K562 (cell line): ENCODE results near the gene EMC9. TPM values are rescaled to one million over a fixed set of nuclear protein-coding genes. Genes with fewer than 3 reads are reported as not detected.

Experiments used
- ASH1L ChIP-seq: fragments of 450-650 bp; IDR thresholded peaks from 2 replicates; pipeline ENCODE4 v1.6.1; 2018; ENCODE audit warnings: borderline replicate concordance, mild to moderate bottlenecking, low read depth; ENCODE audit not compliant: partially characterized antibody
- BHLHE40 ChIP-seq: IDR thresholded peaks from 2 replicates; pipeline ENCODE4 v1.6.1; 2011; ENCODE audit warnings: low read length, improper control_type of control experiment
- BRD4 ChIP-seq: fragments of 200-600 bp; sonication (generic); IDR thresholded peaks from 2 replicates; pipeline ENCODE4 v1.6.1; 2017; ENCODE audit warnings: inconsistent platforms
- CBFA2T2 ChIP-seq: fragments of 450-650 bp; conservative IDR thresholded peaks from 2 replicates; pipeline ENCODE4 v1.6.1; 2017; ENCODE audit warnings: mild to moderate bottlenecking
- ILF3 ChIP-seq: fragments of 450-650 bp; IDR thresholded peaks from 2 replicates; pipeline ENCODE4 v1.6.1; 2018; ENCODE audit warnings: antibody characterized with exemption, mild to moderate bottlenecking, moderate library complexity, borderline replicate concordance
- KLF16 ChIP-seq: IDR thresholded peaks from 2 replicates; pipeline ENCODE4 v1.6.1; 2016; ENCODE audit warnings: antibody characterized with exemption
- MCM5 ChIP-seq: fragments of 450-650 bp; IDR thresholded peaks from 2 replicates; pipeline ENCODE4 v1.6.1; 2016; ENCODE audit warnings: low read depth
- NBN ChIP-seq: fragments of 450-650 bp; IDR thresholded peaks from 2 replicates; pipeline ENCODE4 v1.6.1; 2016; ENCODE audit warnings: low read depth, mild to moderate bottlenecking
- NFYB ChIP-seq: IDR thresholded peaks from 2 replicates; pipeline ENCODE4 v1.6.1; 2011; ENCODE audit warnings: mild to moderate bottlenecking, moderate library complexity; ENCODE audit not compliant: insufficient read length; ENCODE audit errors: extremely low read depth
- PPARD ChIP-seq: fragments of 250-450 bp; sonication (Bioruptor Pico); IDR thresholded peaks from 2 replicates; pipeline ENCODE4 v1.8.0; 2022; ENCODE audit warnings: inconsistent platforms, mild to moderate bottlenecking, moderate library complexity
- SMARCB1 ChIP-seq: IDR thresholded peaks from 2 replicates; pipeline ENCODE4 v1.6.1; 2011; ENCODE audit warnings: improper control_type of control experiment, low read depth; ENCODE audit not compliant: insufficient read length
- SMARCE1 ChIP-seq: fragments of 450-650 bp; IDR thresholded peaks from 2 replicates; pipeline ENCODE4 v1.7.1; 2016; ENCODE audit warnings: mild to moderate bottlenecking
- XRCC3 ChIP-seq: fragments of 450-650 bp; IDR thresholded peaks from 2 replicates; pipeline ENCODE4 v1.6.1; 2017; ENCODE audit warnings: mild to moderate bottlenecking, moderate library complexity
- XRCC5 ChIP-seq: fragments of 200-400 bp; formaldehyde crosslinking; IDR thresholded peaks from 2 replicates; pipeline ENCODE4 v1.6.1; 2017; ENCODE audit warnings: low read depth, mild to moderate bottlenecking, low read length
- ZNF354B ChIP-seq: fragments of 250-450 bp; sonication (Bioruptor Pico); IDR thresholded peaks from 2 replicates; pipeline ENCODE4 v1.4.0; 2020
- ZNF551 ChIP-seq: fragments of 250-450 bp; sonication (Bioruptor Pico); IDR thresholded peaks from 2 replicates; pipeline ENCODE4 v1.5.0; 2021; ENCODE audit warnings: mild to moderate bottlenecking, moderate library complexity
- polyA plus RNA-seq, 8 experiments: library from polyadenylated mRNA; depleted of rRNA in 4 of 8; stranded (reverse) in 5 of 8; unstranded in 3 of 8; fragments of >200 nt; fragmentation: Nextera tagmentation in 2 of 8; fragmentation: Illumina TruSeq in 1 of 8; extraction: Ambion mirVana in 2 of 8; extraction: Trizol in 1 of 8; gene quantifications; 2 replicates each; pipeline versions ENCODE4 v1.2.1 to v1.2.3, GENCODE V29; 2011 to 2014; ENCODE audit warnings: inconsistent platforms in 1 of 8, missing spikeins in 1 of 8
- total RNA-seq, 7 experiments: library from RNA; depleted of rRNA in 6 of 7; stranded (reverse); fragments of >200 nt in 6 of 7; fragmentation: Illumina TruSeq in 2 of 7; extraction: Trizol in 2 of 7; gene quantifications; 2 replicates each; pipeline versions ENCODE4 v1.2.1 to v1.2.3, GENCODE V29; 2011 to 2021; ENCODE audit warnings: low replicate concordance in 1 of 7
- TF ChIP-seq, protein P1 (sequence below), 2 experiments: fragments of 450-650 bp in 1 of 2; sonication (generic) in 1 of 2; formaldehyde crosslinking in 1 of 2; IDR thresholded peaks; 2 replicates each; pipeline versions ENCODE4 v1.7.1 to v1.9.0; 2016 to 2022; ENCODE audit warnings: inconsistent platforms in 1 of 2, mild to moderate bottlenecking in 1 of 2, missing genetic modification reagents in 1 of 2
- TF ChIP-seq, protein P2 (sequence below): sonication (generic); formaldehyde crosslinking; IDR thresholded peaks from 2 replicates; pipeline ENCODE4 v1.8.0; 2022; ENCODE audit warnings: mild to moderate bottlenecking, low read depth, missing genetic modification reagents
- TF ChIP-seq, protein P3 (sequence below): sonication (generic); formaldehyde crosslinking; IDR thresholded peaks from 2 replicates; pipeline ENCODE4 v1.8.0; 2022; ENCODE audit warnings: mild to moderate bottlenecking, missing genetic modification reagents

Gene EMC9
- total and polyA plus RNA-seq, 9 of the 15 experiments (the other 6 are each of a cell fraction or from before 2014, with no cell fraction given) = 3.1 to 13.2 (median 7.8) TPM

DNA sequence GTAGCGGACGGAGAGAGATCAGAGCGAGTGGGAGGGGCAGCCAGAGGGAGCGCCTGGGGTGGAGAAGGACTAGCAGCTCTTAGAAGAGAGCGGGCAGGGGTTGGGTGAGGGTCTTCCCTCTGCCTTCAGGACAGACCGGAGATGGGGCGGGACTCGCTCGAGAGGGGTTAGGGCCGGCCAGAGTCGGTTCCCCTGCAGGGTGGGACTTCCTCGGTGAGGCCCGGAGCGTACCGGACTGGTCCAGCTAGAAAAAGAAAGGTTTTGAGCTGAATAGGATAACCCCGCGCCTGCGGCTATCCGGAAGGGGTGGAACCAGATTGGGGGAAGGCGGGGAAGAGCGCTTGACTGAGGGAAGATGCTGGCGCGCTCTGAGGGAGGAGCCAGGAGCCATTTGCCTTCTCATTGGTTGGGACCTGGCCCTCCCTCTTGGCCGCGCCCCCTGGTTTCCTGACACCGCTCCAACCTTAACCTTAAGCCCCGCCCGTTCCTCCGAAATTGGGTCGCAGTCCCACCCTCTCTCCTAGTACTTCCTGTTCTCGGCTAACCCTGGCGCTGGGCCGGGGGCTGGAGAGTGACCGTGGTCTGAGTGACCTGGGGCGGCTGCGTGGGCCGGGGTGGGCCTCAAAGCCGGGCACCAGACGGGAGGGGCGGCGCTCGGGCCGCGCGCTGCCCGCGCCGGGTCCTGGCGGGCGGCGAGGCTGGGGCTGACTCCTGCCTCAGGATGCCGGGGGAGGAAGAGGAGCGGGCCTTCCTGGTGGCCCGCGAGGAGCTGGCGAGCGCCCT, 5.8 kb upstream of the EMC9 start, which contains the start of gene RNF31 (continued):
- TF ChIP-seq, protein P1, sequence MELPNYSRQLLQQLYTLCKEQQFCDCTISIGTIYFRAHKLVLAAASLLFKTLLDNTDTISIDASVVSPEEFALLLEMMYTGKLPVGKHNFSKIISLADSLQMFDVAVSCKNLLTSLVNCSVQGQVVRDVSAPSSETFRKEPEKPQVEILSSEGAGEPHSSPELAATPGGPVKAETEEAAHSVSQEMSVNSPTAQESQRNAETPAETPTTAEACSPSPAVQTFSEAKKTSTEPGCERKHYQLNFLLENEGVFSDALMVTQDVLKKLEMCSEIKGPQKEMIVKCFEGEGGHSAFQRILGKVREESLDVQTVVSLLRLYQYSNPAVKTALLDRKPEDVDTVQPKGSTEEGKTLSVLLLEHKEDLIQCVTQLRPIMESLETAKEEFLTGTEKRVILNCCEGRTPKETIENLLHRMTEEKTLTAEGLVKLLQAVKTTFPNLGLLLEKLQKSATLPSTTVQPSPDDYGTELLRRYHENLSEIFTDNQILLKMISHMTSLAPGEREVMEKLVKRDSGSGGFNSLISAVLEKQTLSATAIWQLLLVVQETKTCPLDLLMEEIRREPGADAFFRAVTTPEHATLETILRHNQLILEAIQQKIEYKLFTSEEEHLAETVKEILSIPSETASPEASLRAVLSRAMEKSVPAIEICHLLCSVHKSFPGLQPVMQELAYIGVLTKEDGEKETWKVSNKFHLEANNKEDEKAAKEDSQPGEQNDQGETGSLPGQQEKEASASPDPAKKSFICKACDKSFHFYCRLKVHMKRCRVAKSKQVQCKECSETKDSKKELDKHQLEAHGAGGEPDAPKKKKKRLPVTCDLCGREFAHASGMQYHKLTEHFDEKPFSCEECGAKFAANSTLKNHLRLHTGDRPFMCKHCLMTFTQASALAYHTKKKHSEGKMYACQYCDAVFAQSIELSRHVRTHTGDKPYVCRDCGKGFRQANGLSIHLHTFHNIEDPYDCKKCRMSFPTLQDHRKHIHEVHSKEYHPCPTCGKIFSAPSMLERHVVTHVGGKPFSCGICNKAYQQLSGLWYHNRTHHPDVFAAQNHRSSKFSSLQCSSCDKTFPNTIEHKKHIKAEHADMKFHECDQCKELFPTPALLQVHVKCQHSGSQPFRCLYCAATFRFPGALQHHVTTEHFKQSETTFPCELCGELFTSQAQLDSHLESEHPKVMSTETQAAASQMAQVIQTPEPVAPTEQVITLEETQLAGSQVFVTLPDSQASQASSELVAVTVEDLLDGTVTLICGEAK (IDR thresholded peaks at IDR 0.05) = peak; percentile 69; the same call in 1 of the 2 replicates
- TF ChIP-seq, protein P1 (CRISPR knock-in tag; IDR thresholded peaks at IDR 0.05) = no peak
- TF ChIP-seq, protein P2, sequence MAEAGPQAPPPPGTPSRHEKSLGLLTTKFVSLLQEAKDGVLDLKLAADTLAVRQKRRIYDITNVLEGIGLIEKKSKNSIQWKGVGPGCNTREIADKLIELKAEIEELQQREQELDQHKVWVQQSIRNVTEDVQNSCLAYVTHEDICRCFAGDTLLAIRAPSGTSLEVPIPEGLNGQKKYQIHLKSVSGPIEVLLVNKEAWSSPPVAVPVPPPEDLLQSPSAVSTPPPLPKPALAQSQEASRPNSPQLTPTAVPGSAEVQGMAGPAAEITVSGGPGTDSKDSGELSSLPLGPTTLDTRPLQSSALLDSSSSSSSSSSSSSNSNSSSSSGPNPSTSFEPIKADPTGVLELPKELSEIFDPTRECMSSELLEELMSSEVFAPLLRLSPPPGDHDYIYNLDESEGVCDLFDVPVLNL = no peak
- TF ChIP-seq BRD4 (no peak), ASH1L (no peak), MCM5 (no peak), XRCC5 (0 out of 2 replicates have a peak, but pooled peaks have one; percentile 47), KLF16 (peak; percentile 59; the same call in 1 of the 2 replicates), ZNF551 (no peak), SMARCB1 (no peak), SMARCE1 (no peak), ILF3 (no peak), XRCC3 (no peak), BHLHE40 (no peak), PPARD (CRISPR knock-in tag) (no peak), CBFA2T2 (no peak), ZNF354B (no peak), NBN (0 out of 2 replicates have a peak, but pooled peaks have one; percentile 3), NFYB (peak; percentile 67)
- TF ChIP-seq, protein P3, sequence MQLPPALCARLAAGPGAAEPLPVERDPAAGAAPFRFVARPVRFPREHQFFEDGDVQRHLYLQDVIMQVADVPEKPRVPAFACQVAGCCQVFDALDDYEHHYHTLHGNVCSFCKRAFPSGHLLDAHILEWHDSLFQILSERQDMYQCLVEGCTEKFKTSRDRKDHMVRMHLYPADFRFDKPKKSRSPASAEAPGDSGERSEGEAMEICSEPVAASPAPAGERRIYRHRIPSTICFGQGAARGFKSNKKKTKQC (CRISPR knock-in tag) = no peak
